Putamen (tissue), 1 donor: ENCODE results near the gene WDTC1.
"Not testable (repeated sequence)": the region's sequence is repeated elsewhere in the genome, so short reads cannot be mapped to it uniquely, and the experiment has no call there.

Experiments
- DNase-seq: peaks from one replicate; pipeline ENCODE4 v3.0.0-alpha.2; 2016; ENCODE audit warnings: low spot score

WDTC1 gene

GRCh38 chr1:27234049-27234882 lies at the start of gene WDTC1:
TSS of gene WDTC1 (plus strand) at chr1:27234632. CDS start at chr1:27261055, 26,423 bp downstream.
- DNase-seq: peak; percentile 99

GRCh38 chr1:27184665-27185064 lies 49.8 kb upstream of the WDTC1 start:
- DNase-seq: not testable (repeated sequence)

DNA sequence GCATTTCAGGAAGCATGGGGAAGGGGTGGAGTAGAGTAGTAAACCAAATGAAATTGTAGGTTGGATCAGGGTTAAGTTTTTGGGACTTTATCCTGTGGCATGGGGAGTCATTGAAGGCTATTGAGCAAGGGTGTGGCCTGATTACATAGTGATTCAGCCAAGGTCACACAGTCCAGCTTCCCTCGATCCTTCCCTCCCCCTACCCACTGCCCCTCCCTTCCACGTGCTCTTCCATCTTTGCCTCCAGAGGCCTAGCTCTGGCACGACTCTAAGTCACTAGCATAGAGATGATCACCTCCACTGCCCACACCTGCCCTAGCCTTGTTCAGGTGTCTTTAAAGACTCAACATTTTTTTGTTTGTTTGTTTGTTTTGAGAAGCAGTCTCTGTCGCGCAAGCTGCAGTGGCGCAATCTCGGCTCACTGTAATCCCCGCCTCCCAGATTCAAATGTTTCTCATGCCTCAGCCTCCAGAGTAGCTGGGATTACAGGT lies 42.3 kb upstream of the WDTC1 start:
- DNase-seq: no peak

DNA sequence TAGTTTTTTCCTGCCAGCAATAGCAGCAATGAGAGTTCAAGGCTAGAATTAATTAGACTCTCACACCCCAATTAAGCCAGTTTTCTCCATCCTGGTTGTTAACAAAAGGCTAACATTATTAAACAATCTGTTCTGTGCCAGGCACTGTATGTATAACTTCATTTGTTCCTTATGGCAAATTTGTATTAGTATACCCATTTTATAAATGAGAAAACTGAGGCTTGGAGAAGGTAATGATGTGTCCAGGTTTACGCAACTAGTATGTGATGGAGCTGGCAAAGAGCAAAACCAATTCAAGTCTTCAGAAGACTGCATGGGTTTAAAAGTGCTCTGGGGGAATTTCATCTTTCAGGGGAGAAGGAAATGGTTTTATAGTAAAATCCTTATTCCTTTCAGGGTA lies 41.2 kb upstream of the WDTC1 start:
- DNase-seq: no peak

DNA sequence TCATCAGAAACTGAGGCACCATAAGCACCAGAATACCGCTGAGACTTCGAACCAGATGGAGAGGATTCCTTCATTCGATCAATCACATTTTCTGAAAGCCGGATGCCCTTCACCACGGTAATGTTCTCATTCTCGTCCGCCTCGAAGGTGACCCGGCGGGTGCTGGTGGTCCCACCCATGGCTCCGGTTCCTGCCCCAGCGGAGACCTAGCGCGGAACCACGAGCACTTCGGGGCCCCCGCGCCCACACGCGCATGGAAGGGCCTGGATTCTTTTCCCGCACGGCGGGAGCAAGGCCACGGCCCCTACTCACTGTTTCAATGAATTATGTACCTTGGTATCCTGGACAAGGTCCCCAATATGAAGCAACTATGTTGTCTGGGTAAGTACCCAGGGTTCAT lies 33.1 kb upstream of the WDTC1 start:
- DNase-seq: no peak

DNA sequence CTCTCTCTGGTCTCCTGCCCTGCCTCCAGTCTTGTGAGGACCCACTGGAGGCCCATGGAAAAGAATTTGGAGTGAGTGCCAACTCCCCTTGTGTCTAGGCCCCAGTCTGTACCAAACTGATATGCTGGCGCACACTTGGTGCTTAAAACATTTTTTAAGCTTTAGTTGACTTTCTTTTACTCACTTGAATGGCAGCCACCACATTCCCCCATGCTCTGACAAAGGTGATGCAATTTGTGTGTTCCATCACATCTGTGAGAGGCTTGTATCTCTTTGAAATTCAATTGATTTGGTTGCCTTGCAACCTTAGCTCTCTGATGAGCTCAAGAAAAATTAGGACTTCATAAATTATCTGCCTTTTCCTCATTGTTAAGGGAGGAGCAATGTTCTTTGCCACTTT lies 30.5 kb upstream of the WDTC1 start:
- no peak for DNase-seq

GRCh38 chr1:27207238-27207637 lies 27.2 kb upstream of the WDTC1 start:
- not testable (repeated sequence) for DNase-seq

GRCh38 chr1:27208143-27208850 lies 26.1 kb upstream of the WDTC1 start:
- DNase-seq: not testable (repeated sequence)

DNA sequence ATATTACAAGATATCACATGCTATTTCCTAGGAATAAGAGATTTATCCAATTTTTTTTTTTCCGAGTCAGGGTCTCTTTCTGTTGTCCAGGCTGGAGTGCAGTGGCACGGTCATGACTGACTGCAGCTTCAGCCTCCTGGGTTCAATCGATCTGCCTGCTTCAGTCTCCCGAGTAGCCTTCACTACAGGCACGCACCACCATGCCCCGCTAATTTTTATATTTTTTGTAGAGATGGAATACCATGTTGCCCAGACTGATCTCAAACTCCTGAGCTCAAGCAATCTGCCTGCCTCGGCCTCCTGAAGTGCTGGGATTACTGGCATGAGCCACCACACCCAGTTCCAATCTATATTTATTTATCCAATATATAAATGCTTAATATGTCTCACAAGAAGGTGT lies 18.0 kb upstream of the WDTC1 start:
- no peak for DNase-seq

DNA sequence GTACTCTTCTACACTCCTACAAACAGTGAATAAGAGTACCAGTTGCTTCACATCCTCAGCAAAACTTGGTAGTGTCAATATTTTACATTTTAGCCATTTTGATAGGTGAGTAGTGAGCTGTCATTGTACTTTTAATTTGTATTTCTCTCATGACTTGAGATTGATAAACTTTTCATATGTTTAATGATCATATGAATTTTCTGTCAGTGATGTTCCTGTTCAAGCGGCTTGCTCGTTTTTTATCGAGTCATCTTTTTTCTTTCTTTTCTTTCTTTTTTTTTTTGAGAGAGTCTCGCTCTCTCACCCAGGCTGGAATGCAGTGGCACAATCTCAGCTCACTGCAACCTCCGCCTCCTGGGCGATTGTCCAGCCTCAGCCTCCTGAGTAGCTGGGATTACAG lies 17.0 kb upstream of the WDTC1 start:
- no peak for DNase-seq

GRCh38 chr1:27218736-27219135 lies 15.7 kb upstream of the WDTC1 start:
- no peak for DNase-seq

DNA sequence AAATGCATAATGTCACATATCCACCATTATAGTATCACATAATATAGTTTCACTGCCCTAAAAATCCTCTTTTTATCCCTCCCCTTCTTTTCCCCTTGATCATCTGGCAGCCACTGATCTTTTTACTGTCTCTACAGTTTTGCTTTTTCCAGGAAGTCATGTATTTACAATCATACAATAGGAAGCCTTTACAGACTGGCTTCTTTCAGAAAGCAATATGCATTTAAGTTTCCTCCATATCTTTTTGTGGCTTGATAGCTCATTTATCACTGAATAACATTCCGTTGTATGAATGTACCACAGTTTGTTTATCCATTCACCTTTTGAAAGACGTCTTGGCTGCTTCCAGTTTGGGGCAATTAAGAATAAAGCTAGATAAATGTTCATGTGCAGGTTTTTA lies 14.3 kb upstream of the WDTC1 start:
- no peak for DNase-seq

DNA sequence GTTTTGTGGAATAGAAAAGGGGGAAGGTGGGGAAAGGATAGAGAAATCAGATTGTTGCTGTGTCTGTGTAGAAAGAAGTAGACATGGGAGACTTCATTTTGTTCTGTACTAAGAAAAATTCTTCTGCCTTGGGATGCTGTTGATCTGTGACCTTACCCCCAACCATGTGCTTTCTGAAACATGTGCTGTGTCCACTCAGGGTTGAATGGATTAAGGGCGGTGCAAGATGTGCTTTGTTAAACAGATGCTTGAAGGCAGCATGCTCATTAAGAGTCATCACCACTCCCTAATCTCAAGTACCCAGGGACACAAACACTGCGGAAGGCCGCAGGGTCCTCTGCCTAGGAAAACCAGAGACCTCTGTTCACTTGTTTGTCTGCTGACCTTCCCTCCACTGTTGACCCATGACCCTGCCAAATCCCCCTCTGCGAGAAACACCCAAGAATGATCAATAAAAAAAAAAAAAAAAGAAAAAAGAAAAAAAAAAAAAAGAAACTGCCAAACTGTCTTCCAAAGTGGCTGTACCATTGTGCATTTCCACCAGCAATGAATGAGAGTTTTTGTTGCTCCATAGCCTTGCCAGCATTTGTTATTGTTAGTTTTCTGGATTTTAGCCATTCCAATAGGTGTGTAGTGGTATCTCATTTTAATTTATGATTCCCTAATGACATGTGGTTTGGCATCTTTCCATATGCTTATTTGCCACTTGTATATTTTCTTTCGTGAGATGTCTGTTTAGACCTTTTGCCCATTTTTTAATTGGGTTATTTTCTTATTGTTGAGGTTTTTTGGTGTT lies 13.5 kb upstream of the WDTC1 start:
- not testable (repeated sequence) for DNase-seq

DNA sequence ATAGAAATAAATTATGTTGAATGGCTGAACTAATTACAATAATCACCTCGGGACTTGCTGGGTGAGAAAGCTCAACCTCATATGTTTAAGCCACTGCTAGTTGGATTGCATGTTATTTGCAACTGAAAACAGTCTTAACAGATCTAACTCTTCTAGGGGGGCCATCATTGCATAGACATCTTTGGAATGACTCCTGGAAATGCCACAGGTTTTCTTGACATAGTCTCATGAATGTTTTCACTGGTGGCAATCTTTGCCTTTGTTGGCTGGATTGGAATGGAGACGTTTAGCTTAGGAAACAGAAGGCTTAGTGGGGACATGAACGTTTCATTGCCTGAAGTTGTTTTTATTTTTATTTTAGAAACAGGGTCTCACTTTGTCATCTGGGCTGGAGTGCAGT lies 8.8 kb upstream of the WDTC1 start:
- no peak for DNase-seq

DNA sequence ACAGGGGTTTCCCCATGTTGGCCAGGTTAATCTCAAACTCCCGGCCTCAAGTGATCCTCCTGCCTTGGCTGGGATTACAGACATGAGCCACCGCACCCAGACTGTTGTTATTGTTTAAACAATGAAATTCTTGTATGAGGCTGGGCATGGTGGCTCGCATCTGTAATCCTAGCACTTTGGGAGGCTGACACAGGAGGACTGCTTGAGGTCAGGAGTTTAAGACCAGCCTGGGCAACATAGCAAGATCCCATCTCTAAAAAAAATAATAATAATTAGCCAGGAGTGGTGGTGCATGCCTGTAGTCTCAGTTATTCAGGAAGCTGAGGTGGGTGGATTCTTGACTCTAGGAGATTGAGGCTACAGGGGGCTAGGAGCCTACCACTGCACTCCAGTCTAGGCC lies 6.7 kb upstream of the WDTC1 start:
- DNase-seq: no peak

DNA sequence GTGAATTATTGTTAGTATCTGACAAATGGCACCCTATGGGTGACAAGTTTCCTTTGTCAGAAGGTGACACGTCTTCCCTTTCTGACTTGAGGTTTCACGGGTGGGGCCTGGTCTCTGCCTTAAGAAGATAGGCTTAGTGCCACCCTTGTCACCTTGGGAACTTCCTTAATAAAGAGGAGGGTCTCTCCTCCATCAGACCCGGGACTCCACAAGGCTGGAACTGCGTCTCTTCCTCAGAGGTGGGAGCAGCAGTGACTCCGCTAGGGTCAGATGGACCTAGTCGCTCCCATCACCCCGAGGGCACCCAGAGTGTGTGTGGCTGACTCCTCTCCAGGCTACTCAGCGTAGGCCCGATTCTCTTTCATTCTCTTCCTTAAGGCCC lies 774 bp upstream of the WDTC1 start:
- no peak for DNase-seq

DNA sequence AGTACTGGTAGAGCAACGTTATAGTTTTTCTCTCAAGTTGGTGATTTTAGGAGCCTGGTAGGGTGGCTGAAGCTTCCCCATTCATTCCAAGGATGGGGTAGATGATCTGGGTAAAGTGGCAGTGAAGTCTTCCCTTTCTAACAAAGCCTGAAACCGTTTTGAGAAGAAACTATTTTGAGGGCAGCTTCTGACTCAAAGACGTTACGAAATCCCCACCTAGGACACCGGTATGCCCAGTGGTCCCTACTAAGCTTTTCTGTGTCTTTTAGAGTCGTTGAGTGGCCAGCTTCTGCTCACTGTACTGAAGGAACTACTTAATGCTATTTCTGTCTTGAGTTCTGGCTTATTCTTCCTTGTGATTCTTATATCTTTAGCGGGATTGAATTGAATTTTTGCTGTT lies 1.4 kb downstream of the WDTC1 start:
- DNase-seq: no peak

- no peak for DNase-seq
Observed at GRCh38 chr1:27237112-27237511, 2.7 kb downstream of the WDTC1 start.

DNA sequence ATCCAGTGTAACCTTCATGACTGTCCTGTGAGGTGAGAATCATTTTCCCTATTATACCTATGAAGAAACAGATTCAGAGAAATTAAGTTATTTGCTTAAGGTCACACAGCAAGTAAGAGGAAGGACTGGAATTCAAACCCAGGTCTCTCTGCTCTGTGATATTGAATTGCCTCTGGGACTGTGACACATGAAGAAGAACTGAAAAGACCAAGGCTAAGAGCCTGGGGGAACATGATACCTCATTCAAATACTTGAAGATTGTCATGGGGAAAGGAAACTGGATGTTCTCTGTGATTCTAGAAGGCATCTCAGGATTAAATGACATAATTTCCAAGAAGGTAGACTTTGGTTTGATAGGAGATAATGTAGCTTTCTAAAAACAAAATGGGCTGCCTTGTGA lies 3.6 kb downstream of the WDTC1 start:
- no peak for DNase-seq

GRCh38 chr1:27241677-27242076 lies 7.2 kb downstream of the WDTC1 start:
- no peak for DNase-seq

GRCh38 chr1:27243665-27244064 lies 9.2 kb downstream of the WDTC1 start:
- not testable (repeated sequence) for DNase-seq

DNA sequence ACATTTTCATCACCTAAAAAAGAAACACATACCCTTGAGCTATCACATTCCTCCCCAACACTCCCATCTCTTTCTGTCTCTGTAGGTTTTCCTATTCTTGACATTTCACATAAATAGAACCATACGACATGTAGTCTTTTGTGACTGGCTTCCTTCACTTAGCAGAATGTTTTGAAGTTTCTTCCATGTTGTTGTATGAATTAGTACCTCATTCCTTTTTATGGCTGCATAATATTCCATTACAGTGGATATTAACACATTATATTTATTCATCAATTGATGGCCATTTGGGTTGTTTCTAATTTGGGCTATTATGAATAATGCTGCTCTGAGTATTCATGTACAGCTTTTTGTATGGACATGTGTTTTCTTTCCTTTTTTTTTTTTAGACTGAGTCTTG lies 11.8 kb downstream of the WDTC1 start:
- DNase-seq: no peak

- DNase-seq: no peak
Observed at GRCh38 chr1:27253596-27253995, 19.2 kb downstream of the WDTC1 start.
